Measurements from ENCODE around the gene EPHA6.

- TF ChIP-seq POLR2A (IDR thresholded peaks at IDR 0.05): no peak
- TF ChIP-seq, protein P1, sequence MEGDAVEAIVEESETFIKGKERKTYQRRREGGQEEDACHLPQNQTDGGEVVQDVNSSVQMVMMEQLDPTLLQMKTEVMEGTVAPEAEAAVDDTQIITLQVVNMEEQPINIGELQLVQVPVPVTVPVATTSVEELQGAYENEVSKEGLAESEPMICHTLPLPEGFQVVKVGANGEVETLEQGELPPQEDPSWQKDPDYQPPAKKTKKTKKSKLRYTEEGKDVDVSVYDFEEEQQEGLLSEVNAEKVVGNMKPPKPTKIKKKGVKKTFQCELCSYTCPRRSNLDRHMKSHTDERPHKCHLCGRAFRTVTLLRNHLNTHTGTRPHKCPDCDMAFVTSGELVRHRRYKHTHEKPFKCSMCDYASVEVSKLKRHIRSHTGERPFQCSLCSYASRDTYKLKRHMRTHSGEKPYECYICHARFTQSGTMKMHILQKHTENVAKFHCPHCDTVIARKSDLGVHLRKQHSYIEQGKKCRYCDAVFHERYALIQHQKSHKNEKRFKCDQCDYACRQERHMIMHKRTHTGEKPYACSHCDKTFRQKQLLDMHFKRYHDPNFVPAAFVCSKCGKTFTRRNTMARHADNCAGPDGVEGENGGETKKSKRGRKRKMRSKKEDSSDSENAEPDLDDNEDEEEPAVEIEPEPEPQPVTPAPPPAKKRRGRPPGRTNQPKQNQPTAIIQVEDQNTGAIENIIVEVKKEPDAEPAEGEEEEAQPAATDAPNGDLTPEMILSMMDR (IDR thresholded peaks at IDR 0.05): no peak
Observed at GRCh38 chr3:97421565-97421964, 607.2 kb downstream of the EPHA6 start.
